HG03135 (cell line): ENCODE data around the gene CMPK1.
A peak's percentile ranks its signal among the peaks of the same experiment; 100 is the strongest.
"Not testable (repeated sequence)": the region's sequence is repeated elsewhere in the genome, so short reads cannot be mapped to it uniquely, and the experiment has no call there.

ENCODE experiments used
- ATAC-seq: cut with Tn5 transposase; IDR thresholded peaks from one replicate; pipeline ENCODE4 v1.9.1; 2021; ENCODE audit warnings: mild to moderate bottlenecking, moderate library complexity; ENCODE audit not compliant: unreplicated experiment

The CMPK1 gene

GRCh38 chr1:47333578-47333921 is at the start of gene CMPK1:
Gene CMPK1 (plus strand): TSS chr1:47333790. CDS start chr1:47333946, 156 bp downstream.
- peak; percentile 74 for ATAC-seq

GRCh38 chr1:47288116-47288515 is 45.5 kb upstream of the CMPK1 start:
- ATAC-seq: not testable (repeated sequence)

- ATAC-seq: not testable (repeated sequence)
Measured at GRCh38 chr1:47294863-47295262, 38.7 kb upstream of the CMPK1 start.

- ATAC-seq: no peak
Measured at GRCh38 chr1:47295579-47295978, 38.0 kb upstream of the CMPK1 start.

GRCh38 chr1:47298025-47298699 is 35.4 kb upstream of the CMPK1 start:
- ATAC-seq: no peak

- no peak for ATAC-seq
Measured at GRCh38 chr1:47302472-47302871, 31.1 kb upstream of the CMPK1 start.

- no peak for ATAC-seq
Measured at GRCh38 chr1:47309427-47309826, 24.2 kb upstream of the CMPK1 start.

- ATAC-seq: peak; percentile 97
Measured at GRCh38 chr1:47313915-47314664, 19.5 kb upstream of the CMPK1 start, which contains the start of gene STIL. Gene STIL (minus strand): TSS chr1:47314147. CDS start chr1:47310319, 3,828 bp downstream.

- ATAC-seq: no peak
Measured at GRCh38 chr1:47317841-47318240, 15.7 kb upstream of the CMPK1 start.

- ATAC-seq: not testable (repeated sequence)
Measured at GRCh38 chr1:47319968-47320367, 13.6 kb upstream of the CMPK1 start.

- no peak for ATAC-seq
Measured at GRCh38 chr1:47323599-47324031, 10.0 kb upstream of the CMPK1 start.

GRCh38 chr1:47324682-47325081 is 8.9 kb upstream of the CMPK1 start:
- ATAC-seq: no peak

- ATAC-seq: no peak
Measured at GRCh38 chr1:47325528-47325927, 8.1 kb upstream of the CMPK1 start.

- no peak for ATAC-seq
Measured at GRCh38 chr1:47326271-47326670, 7.3 kb upstream of the CMPK1 start.

- ATAC-seq: no peak
Measured at GRCh38 chr1:47328992-47329391, 4.6 kb upstream of the CMPK1 start.

GRCh38 chr1:47330212-47330611 is 3.4 kb upstream of the CMPK1 start:
- no peak for ATAC-seq

GRCh38 chr1:47331875-47332274 is 1.7 kb upstream of the CMPK1 start:
- ATAC-seq: no peak

GRCh38 chr1:47332779-47333577 is 612 bp upstream of the CMPK1 start:
- no peak for ATAC-seq

GRCh38 chr1:47333922-47334764 is 553 bp downstream of the CMPK1 start:
- ATAC-seq: peak; percentile 86

GRCh38 chr1:47334765-47335435 is 1.3 kb downstream of the CMPK1 start:
- ATAC-seq: no peak
